ENCODE results near the gene PON2. TPM values are rescaled to one million over a fixed set of nuclear protein-coding genes. Genes with fewer than 3 reads are reported as not detected.

PON2 gene
- total and polyA plus RNA-seq, 10 of the 15 experiments (the other 5 are each of a cell fraction or from before 2014, with no cell fraction given): 22.9 to 127 (median 46.1) TPM

DNA sequence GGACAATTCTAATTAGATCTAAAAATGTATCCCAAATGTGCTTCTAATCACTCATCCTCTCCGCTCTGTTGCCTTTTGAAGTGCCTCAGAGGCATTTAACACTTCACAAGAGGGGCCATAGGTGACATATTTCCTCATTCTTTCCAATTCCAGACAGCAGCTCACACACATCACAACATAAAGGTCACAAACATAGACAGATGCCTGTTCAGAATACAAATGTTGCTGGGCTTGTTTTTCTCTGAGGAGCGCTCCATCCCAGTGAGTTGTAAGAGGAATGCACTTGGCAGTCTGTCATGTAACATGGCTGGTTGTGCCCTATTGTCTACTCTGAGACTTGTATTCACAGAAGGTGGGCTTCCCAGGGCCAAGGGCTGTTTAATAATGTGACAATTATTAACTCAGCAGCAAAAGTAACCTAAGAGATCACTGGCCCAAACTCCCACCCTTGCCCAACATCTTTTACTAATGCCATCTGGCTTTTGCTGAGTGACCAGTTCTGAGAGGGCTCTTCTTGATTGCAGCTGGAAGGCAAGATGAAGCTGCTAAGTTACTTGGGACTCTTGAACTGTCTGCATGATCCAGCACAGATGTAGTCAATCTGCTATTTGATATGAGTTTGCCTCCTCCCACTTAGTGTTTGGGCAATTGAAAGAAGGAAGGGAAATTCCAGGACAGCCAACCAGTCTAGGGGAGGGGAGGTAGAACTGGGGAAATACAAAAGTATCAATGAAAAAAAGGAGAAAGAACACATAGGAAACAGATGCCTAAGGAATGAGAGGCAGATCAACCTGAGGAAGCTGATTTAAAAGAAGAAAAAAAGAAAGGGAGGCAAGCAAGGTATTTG is 13.6 kb downstream of the PON2 start:
- FAIRE-seq (peak; percentile 13), DNase-seq (ENCODE audit: low read depth, low spot score) (no peak), ATAC-seq (peak; percentile 83)
- WGBS (ENCODE audit: insufficient coverage, insufficient replicate concordance, low lambda C conversion rate, missing lambda C conversion rate): 72% methylated on average over 2 of the region's 2 CpGs
- Histone ChIP-seq H3K4me3 (no peak overlapping the region), H3K36me3 (ENCODE audit: control insufficient read depth in 2 of 2, insufficient read depth in 2 of 2, low read length in 1 of 2) (no peaks in the 10 kb centered on the region), H4K20me1 (ENCODE audit: control insufficient read depth, insufficient read depth) (no peaks in the 10 kb centered on the region), H3K9ac (ENCODE audit: control insufficient read depth, insufficient read depth, low read length) (no peak overlapping the region), H3K27ac (ENCODE audit: control insufficient read depth, insufficient read depth) (no peak overlapping the region), H3K27me3 (replicated peaks in 1 of 2; ENCODE audit: control insufficient read depth in 2 of 2, insufficient read depth in 2 of 2, low read length in 1 of 2) (no peaks in the 10 kb centered on the region), H3K9me3 (replicated peaks; ENCODE audit: control insufficient read depth, insufficient read depth, low read length) (no peaks in the 10 kb centered on the region; the same call in 2 of the 3 replicates), H2AFZ (ENCODE audit: control insufficient read depth, low read depth, low read length) (peak overlapping the region; percentile 7; the same call in 1 of the 2 replicates), H3K4me2 (ENCODE audit: control insufficient read depth, insufficient read depth) (no peak overlapping the region), H3K79me2 (ENCODE audit: control insufficient read depth, insufficient read depth, low read length) (no peaks in the 10 kb centered on the region), H3K4me1 (ENCODE audit: control insufficient read depth, insufficient read depth, low read length) (no peaks in the 10 kb centered on the region)
- in situ Hi-C loops (cut with MboI): no loop called here
- RAD21 ChIA-PET (ENCODE audit: unreplicated experiment): interaction anchor here (0.6 to 3.4 kb wide), 13 partner anchors 10 to 174 kb away, joined by 3 to 33 read pairs (median 4); no protein-coding TSS in a partner anchor
- no TSS peak for BruUV-seq (replicated peaks)
- intact Hi-C loops (cut with micrococcal nuclease; ENCODE audit: unreplicated experiment): no loop called here
- CTCF ChIA-PET: interaction anchor here (1.0 to 4.6 kb wide), 12 partner anchors 9 to 268 kb away, joined by 3 to 50 read pairs (median 6); partner anchors contain the start of gene PON2
- POLR2A ChIA-PET: interaction anchor here (0.6 to 1.8 kb wide), 6 partner anchors 9 to 55 kb away, joined by 3 to 8 read pairs (median 4); partner anchors contain the start of gene PON2
- SMC1A ChIA-PET (ENCODE audit: uncharacterized antibody, unreplicated experiment): interaction anchor here (0.6 to 4.8 kb wide), 15 partner anchors 9 to 972 kb away, joined by 3 to 81 read pairs (median 7); partner anchors contain the start of genes PON2 and PON3
- TF ChIP-seq ZNF24 (IDR thresholded peaks at IDR 0.05) (no peak), SUPT20H (IDR thresholded peaks at IDR 0.05; ENCODE audit: borderline replicate concordance, control insufficient read depth, low read depth, low read length) (no peak), POLR2A (IDR thresholded peaks at IDR 0.05; ENCODE audit: low read depth, low read length) (no peak), ETV6 (conservative IDR thresholded peaks at IDR 0.05 in 1 of 2, IDR thresholded peaks at IDR 0.05 in 1 of 2; ENCODE audit: borderline replicate concordance in 1 of 2, low read depth in 1 of 2) (0 out of 4 replicates have a peak, but pooled peaks of 1 of the 2 experiments have one; percentile 15), MEF2B (IDR thresholded peaks at IDR 0.05; ENCODE audit: partially characterized antibody, poor library complexity, severe bottlenecking) (no peak), NR2F1 (conservative IDR thresholded peaks at IDR 0.05) (0 out of 2 replicates have a peak, but pooled peaks have one; percentile 13), POLR2AphosphoS2 (IDR thresholded peaks at IDR 0.05; ENCODE audit: low read depth, low read length) (no peak), IKZF2 (IDR thresholded peaks at IDR 0.05) (peak in 1 of 2 experiments; percentile 32; a peak in 1 of 4 replicates), JUNB (IDR thresholded peaks at IDR 0.05) (no peak), FOXK2 (IDR thresholded peaks at IDR 0.05) (no peak), IKZF1 (conservative IDR thresholded peaks at IDR 0.05) (no peak; the same call in 1 of the 2 replicates)
- TF ChIP-seq, protein P1, sequence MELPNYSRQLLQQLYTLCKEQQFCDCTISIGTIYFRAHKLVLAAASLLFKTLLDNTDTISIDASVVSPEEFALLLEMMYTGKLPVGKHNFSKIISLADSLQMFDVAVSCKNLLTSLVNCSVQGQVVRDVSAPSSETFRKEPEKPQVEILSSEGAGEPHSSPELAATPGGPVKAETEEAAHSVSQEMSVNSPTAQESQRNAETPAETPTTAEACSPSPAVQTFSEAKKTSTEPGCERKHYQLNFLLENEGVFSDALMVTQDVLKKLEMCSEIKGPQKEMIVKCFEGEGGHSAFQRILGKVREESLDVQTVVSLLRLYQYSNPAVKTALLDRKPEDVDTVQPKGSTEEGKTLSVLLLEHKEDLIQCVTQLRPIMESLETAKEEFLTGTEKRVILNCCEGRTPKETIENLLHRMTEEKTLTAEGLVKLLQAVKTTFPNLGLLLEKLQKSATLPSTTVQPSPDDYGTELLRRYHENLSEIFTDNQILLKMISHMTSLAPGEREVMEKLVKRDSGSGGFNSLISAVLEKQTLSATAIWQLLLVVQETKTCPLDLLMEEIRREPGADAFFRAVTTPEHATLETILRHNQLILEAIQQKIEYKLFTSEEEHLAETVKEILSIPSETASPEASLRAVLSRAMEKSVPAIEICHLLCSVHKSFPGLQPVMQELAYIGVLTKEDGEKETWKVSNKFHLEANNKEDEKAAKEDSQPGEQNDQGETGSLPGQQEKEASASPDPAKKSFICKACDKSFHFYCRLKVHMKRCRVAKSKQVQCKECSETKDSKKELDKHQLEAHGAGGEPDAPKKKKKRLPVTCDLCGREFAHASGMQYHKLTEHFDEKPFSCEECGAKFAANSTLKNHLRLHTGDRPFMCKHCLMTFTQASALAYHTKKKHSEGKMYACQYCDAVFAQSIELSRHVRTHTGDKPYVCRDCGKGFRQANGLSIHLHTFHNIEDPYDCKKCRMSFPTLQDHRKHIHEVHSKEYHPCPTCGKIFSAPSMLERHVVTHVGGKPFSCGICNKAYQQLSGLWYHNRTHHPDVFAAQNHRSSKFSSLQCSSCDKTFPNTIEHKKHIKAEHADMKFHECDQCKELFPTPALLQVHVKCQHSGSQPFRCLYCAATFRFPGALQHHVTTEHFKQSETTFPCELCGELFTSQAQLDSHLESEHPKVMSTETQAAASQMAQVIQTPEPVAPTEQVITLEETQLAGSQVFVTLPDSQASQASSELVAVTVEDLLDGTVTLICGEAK (IDR thresholded peaks at IDR 0.05; ENCODE audit: borderline replicate concordance): no peak
- TF ChIP-seq, protein P2, sequence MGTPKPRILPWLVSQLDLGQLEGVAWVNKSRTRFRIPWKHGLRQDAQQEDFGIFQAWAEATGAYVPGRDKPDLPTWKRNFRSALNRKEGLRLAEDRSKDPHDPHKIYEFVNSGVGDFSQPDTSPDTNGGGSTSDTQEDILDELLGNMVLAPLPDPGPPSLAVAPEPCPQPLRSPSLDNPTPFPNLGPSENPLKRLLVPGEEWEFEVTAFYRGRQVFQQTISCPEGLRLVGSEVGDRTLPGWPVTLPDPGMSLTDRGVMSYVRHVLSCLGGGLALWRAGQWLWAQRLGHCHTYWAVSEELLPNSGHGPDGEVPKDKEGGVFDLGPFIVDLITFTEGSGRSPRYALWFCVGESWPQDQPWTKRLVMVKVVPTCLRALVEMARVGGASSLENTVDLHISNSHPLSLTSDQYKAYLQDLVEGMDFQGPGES (IDR thresholded peaks at IDR 0.05): no peak
- TF ChIP-seq, protein P3, sequence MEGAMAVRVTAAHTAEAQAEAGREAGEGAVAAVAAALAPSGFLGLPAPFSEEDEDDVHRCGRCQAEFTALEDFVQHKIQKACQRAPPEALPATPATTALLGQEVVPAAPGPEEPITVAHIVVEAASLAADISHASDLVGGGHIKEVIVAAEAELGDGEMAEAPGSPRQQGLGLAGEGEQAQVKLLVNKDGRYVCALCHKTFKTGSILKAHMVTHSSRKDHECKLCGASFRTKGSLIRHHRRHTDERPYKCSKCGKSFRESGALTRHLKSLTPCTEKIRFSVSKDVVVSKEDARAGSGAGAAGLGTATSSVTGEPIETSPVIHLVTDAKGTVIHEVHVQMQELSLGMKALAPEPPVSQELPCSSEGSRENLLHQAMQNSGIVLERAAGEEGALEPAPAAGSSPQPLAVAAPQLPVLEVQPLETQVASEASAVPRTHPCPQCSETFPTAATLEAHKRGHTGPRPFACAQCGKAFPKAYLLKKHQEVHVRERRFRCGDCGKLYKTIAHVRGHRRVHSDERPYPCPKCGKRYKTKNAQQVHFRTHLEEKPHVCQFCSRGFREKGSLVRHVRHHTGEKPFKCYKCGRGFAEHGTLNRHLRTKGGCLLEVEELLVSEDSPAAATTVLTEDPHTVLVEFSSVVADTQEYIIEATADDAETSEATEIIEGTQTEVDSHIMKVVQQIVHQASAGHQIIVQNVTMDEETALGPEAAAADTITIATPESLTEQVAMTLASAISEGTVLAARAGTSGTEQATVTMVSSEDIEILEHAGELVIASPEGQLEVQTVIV (IDR thresholded peaks at IDR 0.05; ENCODE audit: borderline replicate concordance, partially characterized antibody): no peak
